ENCODE data around the gene C10orf95. TPM values are rescaled to one million over a fixed set of nuclear protein-coding genes. Genes with fewer than 3 reads are reported as not detected.
"Not testable (repeated sequence)": the region's sequence is repeated elsewhere in the genome, so short reads cannot be mapped to it uniquely, and the experiment has no call there.

Gene C10orf95, protein sequence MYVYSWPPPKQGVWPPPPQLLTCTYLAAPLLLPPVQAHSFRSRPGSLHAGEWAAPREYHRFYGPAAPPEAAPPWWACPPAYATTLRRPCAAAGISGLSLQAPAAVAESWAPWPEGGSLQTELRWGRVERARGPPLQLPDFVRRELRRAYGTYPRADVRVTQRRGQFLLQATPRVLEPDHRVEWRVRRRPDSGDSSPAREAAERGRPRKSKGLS
- total RNA-seq: 0.82 TPM

DNA sequence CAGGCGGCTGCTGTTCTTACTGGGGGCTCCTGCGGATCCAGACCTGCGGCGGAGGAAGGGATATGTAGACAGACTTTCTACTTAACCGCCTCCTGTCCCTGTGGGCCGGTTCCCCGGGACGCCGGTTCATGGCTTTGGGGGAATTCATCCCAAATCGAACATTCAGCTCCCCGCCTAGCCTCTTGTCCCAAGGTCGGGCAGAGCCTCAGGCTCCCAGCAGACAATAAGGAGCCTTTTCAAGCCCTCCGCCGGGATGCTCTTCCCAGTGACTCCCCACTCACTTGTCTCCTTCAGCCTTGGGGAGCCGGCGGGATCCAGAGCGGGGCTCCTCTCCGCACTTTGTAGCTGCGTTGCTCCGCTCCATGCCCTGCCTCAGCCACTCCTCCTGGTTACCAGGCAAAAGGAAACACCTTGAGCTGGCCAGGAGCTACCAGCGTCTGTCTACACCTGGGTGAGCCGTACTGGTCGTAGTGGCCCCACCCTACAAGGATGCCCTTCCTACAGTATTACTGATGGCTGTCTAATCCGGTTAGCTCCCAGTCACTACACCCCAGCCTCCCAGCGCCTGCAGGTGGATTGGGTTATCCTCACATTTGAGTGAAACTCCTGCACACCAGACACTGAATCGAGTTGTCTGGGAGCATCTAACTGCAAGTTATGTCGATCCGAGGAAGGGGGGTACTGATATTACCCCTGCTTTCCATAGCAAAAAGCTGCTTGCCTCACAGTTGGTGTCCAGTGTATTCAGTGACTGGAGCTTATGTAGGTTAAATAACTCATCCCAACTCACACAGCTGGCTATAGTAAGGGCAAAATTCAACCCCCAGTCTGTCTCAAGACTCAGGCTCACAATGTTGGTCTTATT is at the start of gene C10orf95:
TSS of gene C10orf95 (minus strand) at position 439 of the 865 bp plus-strand sequence. CDS start 450 bp downstream, outside the sequence.
- no peak for DNase-seq (ENCODE audit: low spot score in 2 of 2)
- FAIRE-seq: no peak

GRCh38 chr10:102500686-102501085 is 49.3 kb upstream of the C10orf95 start:
- not testable (repeated sequence) for FAIRE-seq; DNase-seq (ENCODE audit: low spot score in 2 of 2)

GRCh38 chr10:102499356-102499755 is 48.0 kb upstream of the C10orf95 start:
- no peak for FAIRE-seq
- no peak for DNase-seq (ENCODE audit: low spot score in 2 of 2)

DNA sequence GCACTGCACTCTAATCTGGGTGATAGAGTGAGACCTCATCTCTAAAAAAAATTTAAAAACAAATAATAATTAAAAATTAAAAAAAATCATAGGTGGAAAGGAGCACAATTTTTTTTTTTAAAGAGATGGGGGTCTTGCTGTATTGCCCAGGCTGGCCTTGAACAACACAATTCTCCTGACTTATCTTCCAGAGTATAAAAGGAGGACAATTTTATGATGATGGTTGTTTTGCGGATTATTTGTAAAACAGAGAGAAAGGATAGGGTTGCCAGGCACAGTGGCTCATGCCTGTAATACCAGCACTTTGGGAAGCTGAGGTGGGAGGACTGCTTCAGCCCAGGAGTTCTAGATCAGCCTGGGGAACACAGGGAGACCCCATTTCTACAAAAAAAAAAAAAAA is 46.2 kb upstream of the C10orf95 start:
- FAIRE-seq (no peak), DNase-seq (ENCODE audit: low spot score in 2 of 2) (no peak)

- FAIRE-seq (no peak), DNase-seq (ENCODE audit: low spot score in 2 of 2) (no peak)
Measured at GRCh38 chr10:102493771-102494170, 42.4 kb upstream of the C10orf95 start.

DNA sequence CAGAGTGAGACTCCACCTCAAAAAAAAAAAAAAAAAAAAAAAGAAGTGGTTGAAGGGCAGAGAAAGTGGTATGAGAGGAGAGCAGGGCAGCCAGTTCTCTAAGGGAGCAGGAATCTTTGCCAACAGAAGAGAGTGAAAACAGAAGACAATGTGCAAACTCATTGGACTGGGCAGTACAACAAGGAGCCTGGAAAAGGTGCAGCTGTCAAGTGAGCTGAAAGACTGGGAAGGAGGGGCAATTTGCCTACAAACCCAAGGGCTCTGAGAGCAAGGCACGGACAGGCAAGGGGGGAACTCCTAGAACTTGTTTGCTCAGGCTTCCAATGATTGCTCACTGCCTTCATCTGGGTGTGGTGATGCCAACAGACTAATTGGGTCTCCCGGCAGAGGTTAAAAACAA is 41.6 kb upstream of the C10orf95 start:
- DNase-seq (ENCODE audit: low spot score in 2 of 2) (no peak), FAIRE-seq (no peak)

DNA sequence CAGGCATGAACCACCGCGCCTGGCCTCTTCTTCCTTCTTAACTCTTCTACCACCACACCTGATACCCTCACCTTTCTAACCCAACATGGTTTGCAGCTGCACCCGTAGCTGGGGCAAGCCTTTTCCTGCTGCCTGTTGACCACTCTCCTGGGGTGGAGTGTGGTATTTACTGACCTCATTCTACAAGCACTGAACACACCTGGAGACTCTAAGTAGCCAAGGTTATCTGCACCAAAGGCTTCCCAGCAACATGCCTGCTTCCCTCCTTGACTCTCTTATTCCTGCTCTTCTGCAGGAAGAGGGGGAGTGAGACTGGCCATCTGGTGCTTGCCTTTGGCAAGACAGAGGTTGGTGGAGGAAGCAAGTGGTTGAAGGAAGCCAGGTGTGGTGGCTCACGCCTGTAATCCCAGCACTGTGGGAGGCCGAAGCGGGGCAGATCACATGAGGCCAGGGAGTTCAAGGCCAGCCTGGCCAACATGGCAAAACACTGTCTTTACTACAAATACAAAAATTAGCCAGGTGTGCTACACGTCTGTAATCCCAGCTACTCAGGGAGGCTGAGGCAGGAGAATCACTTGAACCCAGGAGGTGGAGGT is 41.1 kb upstream of the C10orf95 start:
- FAIRE-seq (no peak), DNase-seq (ENCODE audit: low spot score in 2 of 2) (no peak)

- FAIRE-seq (no peak), DNase-seq (ENCODE audit: low spot score in 2 of 2) (no peak)
Measured at GRCh38 chr10:102491136-102491535, 39.8 kb upstream of the C10orf95 start.

GRCh38 chr10:102485093-102485784 is 33.9 kb upstream of the C10orf95 start:
- FAIRE-seq: no peak
- no peak for DNase-seq (ENCODE audit: low spot score in 2 of 2)

GRCh38 chr10:102484021-102484420 is 32.7 kb upstream of the C10orf95 start:
- FAIRE-seq (no peak), DNase-seq (ENCODE audit: low spot score in 2 of 2) (no peak)

DNA sequence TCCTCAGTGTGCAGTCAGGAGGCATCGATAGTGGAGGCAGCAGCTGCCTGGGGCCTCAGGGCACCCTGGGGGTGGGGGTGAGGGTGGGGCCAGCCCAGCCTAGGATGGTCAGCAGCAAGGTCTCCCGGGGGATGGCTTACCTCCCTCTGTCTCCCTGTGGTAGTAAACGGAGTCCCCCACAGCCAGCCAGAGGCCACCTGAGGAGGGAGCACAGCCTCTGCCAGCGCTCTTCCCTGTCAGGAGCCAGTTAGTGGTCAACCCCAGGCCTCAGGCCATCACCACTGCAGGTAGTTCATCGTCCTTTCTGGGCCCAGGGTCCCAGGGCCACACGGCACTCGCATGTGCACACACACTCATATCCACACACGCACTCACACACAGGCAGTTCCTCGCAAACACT is 29.1 kb upstream of the C10orf95 start:
- no peak for FAIRE-seq
- DNase-seq (ENCODE audit: low spot score in 2 of 2): no peak

- no peak for FAIRE-seq
- no peak for DNase-seq (ENCODE audit: low spot score in 2 of 2)
Measured at GRCh38 chr10:102479651-102480050, 28.3 kb upstream of the C10orf95 start.

- no peak for DNase-seq (ENCODE audit: low spot score in 2 of 2)
- FAIRE-seq: no peak
Measured at GRCh38 chr10:102476466-102477141, 25.3 kb upstream of the C10orf95 start.

DNA sequence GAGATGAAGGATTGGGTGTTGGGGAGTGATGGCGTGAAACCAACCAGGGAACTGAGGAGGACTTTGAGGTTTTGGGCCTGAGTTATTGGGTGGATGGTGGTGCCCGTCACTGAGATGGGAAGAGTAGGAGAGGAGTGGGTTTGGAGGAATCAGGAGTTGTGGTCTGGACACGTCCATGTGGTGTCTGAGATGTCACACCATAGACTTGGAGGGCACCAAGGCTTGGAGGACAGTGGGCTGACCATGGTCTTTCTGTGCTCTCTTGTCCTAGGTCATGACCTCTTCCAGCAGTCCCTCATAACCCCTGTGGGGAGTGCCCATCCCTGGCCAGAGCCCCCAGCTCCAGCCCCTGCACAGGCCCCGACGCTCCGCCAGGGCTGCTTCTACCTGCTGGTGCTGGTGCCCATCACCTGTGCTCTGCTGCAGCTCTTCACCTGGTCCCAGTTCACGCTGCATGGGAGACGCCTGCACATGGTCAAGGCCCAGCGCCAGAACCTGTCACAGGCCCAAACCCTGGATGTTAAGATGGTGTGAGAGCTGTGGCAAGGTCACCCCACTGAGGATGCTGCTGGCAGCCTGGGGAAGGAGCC is 24.2 kb upstream of the C10orf95 start:
- DNase-seq (ENCODE audit: low spot score in 2 of 2) (no peak), FAIRE-seq (no peak)

DNA sequence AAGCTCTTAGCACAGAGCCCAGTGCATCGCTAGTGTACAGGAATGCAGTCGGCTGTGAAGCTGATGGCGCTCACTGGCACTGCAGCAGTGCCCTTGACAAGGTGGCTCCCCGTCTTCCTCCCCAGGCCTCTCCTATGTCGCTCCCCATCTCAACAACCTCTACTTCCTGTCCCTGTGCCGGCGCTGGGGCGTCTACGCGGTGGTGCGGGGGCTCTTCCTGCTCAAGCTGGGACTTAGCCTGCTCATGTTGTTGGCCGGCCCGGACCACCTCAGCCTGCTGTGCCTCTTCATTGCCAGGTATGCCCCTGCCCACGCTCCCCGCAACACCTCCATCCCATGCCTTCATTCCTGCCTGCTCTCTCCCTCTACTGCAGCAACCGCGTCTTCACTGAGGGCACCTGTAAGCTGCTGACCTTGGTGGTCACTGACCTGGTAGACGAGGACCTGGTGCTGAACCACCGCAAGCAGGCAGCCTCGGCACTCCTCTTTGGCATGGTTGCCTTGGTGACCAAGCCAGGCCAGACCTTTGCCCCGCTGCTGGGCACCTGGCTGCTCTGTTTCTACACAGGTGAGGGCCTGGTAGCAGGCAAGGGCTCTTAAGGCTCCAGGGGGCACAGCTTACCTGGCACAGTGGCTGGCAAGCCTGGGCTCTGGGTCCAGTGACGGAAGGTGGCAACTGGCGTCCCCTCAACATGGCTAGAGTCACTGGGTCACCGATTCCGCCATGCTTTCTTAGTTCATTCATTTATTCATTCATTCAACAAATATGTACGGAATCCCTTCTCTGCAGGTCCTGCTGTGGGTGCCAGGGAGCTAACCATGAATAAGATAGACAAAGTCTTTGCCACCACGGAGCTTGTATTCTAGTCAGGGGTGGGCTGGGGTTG is 22.3 kb upstream of the C10orf95 start:
- no peak for DNase-seq (ENCODE audit: low spot score in 2 of 2)
- FAIRE-seq: no peak

DNA sequence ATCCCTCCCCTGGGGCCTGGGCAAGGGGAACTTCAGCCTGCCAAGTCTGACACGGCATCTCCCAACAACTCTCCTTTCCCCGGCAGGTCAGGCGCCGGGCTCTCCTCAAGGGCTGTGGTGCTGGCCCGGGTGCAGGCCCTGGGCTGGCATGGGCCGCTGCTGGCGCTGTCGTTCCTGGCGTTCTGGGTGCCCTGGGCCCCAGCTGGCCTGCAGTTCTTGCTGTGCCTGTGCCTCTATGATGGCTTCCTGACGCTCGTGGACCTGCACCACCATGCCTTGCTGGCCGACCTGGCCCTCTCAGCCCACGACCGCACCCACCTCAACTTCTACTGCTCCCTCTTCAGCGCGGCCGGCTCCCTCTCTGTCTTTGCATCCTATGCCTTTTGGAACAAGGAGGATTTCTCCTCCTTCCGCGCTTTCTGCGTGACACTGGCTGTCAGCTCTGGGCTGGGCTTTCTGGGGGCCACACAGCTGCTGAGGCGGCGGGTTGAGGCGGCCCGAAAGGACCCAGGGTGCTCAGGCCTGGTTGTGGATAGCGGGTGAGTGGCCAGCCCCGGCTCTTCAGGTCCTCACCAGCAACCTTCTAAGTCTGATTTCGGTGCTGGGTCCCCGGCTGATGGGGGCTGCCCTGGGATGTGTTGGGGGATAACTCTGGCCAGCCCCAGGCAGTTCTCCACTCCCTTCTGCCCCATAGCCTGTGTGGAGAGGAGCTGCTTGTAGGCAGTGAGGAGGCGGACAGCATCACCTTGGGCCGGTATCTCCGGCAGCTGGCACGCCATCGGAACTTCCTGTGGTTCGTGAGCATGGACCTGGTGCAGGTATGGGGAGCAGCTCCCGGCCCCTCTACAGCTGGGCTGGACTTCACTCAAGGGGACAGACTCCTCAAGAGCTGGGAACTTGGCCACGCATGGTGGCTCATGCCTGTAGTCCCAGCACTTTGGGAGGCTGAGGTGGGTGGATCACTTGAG is 19.5 kb upstream of the C10orf95 start:
- DNase-seq (ENCODE audit: low spot score in 2 of 2) (no peak), FAIRE-seq (no peak)

DNA sequence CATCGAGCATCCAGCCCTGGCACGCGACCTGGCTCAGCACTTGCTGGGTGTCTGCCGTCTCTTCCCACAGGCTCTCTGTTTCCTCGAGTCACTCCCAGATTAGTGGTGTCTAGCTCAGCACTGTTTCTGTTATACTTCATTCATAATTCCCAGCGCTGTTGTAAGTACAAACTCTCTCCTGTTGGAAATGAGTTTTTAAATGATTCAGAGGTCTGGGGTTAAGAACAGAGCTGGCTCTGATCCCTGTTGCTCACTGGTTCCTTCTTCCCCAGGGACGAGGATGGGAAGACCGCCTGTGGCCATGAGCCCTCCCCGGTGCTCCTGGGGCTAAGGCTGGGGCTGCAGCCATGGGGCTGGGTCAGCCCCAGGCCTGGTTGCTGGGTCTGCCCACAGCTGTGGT is 17.3 kb upstream of the C10orf95 start:
- no peak for DNase-seq (ENCODE audit: low spot score in 2 of 2)
- no peak for FAIRE-seq

DNA sequence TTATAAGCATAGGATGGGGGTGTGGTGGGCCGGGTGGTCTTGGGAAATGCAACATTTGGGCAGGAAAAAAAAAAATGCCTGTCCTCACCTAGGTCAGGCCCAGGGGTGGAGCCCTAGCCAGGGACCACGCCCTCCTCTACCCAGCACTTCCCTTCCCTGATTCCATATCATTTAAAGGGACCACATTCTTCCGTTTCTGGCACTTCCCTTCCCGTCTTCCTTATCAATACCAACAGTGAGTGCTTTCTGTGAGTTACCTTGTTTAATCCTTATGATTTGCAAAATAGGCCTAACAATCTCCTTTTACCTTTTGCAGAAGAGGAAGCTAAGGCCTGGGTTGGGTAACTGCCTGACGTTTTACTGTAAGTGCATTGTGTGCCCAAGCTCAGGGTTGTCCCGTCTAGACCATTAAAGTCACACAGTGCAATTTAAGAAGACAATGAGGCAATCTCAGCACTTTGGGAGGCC is 16.7 kb upstream of the C10orf95 start:
- no peak for FAIRE-seq

More for the DNA sequence above, 16.7 kb upstream of the C10orf95 start:
- DNase-seq (ENCODE audit: low spot score in 2 of 2): no peak

Measured in frontal cortex (tissue), 4 donors.